HUES64 (cell line): Measurements from ENCODE around the gene ATP11A.

ENCODE experiments used
- H3K27ac ChIP-seq: 2 replicates; pipeline ENCODE4 v1.7.0; 2013; ENCODE audit warnings: low read depth, low read length, inconsistent platforms
- H3K27me3 ChIP-seq: 2 replicates; pipeline ENCODE4 v1.6.1; 2013; ENCODE audit warnings: mild to moderate bottlenecking, low read length; ENCODE audit not compliant: insufficient read depth
- H3K36me3 ChIP-seq: 2 replicates; pipeline ENCODE4 v1.6.1; 2013; ENCODE audit warnings: mild to moderate bottlenecking, low read length; ENCODE audit not compliant: insufficient read depth
- H3K4me1 ChIP-seq: 2 replicates; pipeline ENCODE4 v1.6.1; 2013; ENCODE audit warnings: mild to moderate bottlenecking, low read length, moderate library complexity; ENCODE audit not compliant: insufficient read depth
- H3K4me3 ChIP-seq: 2 replicates; pipeline ENCODE4 v1.5.1; 2013; ENCODE audit warnings: mild to moderate bottlenecking, low read length, moderate library complexity
- H3K9ac ChIP-seq: 2 replicates; pipeline ENCODE4 v1.6.1; 2013; ENCODE audit warnings: mild to moderate bottlenecking, low read depth, low read length
- H3K9me3 ChIP-seq: 2 replicates; pipeline ENCODE4 v1.6.1; 2013; ENCODE audit warnings: low read depth, low read length; ENCODE audit not compliant: insufficient read depth
- WGBS: fragments of 150-250, 120-280 bp; methylation state at CpG from one replicate; pipeline ENCODE4 v1.1.7; 2013; ENCODE audit warnings: missing lambda C conversion rate; 5-methylcytosine and 5-hydroxymethylcytosine counted together

ATP11A gene

GRCh38 chr13:112714376-112715174, 24.7 kb downstream of the ATP11A start:
- 86% methylated on average over 23 of the region's 23 CpGs for WGBS
- Histone ChIP-seq H3K27me3 (no peaks in the 10 kb centered on the region), H3K27ac (0 out of 2 replicates have a peak overlapping the region, but pooled peaks have one; percentile 12), H3K36me3 (no peaks in the 10 kb centered on the region), H3K4me1 (peaks cover 47% of the 10 kb centered on the region), H3K9ac (no peak overlapping the region), H3K4me3 (no peak overlapping the region), H3K9me3 (no peaks in the 10 kb centered on the region)

GRCh38 chr13:112715210-112715609, 25.4 kb downstream of the ATP11A start:
- H3K4me1 ChIP-seq, result peaks cover 42% of the 10 kb centered on the region
- no peaks in the 10 kb centered on the region for H3K36me3 ChIP-seq
- 91% methylated on average over 5 of the region's 5 CpGs for WGBS
- H3K27me3 ChIP-seq, result no peaks in the 10 kb centered on the region
- H3K9me3 ChIP-seq, result no peaks in the 10 kb centered on the region
- H3K27ac ChIP-seq, result no peak overlapping the region
- H3K4me3 ChIP-seq, result no peak overlapping the region
- no peak overlapping the region for H3K9ac ChIP-seq

GRCh38 chr13:112715715-112716460, 26.1 kb downstream of the ATP11A start:
- Histone ChIP-seq H3K9me3 (no peaks in the 10 kb centered on the region), H3K36me3 (no peaks in the 10 kb centered on the region), H3K27ac (0 out of 2 replicates have a peak overlapping the region, but pooled peaks have one; percentile 13), H3K4me3 (no peak overlapping the region), H3K4me1 (peaks cover 39% of the 10 kb centered on the region), H3K9ac (no peak overlapping the region), H3K27me3 (no peaks in the 10 kb centered on the region)
- 79% methylated on average over 12 of the region's 13 CpGs for WGBS

GRCh38 chr13:112716461-112716820, 26.6 kb downstream of the ATP11A start:
- peaks cover 34% of the 10 kb centered on the region for H3K4me1 ChIP-seq
- no peak overlapping the region for H3K4me3 ChIP-seq
- no peaks in the 10 kb centered on the region for H3K27me3 ChIP-seq
- no peak overlapping the region for H3K27ac ChIP-seq
- 96% methylated on average over 13 of the region's 13 CpGs for WGBS
- no peak overlapping the region for H3K9ac ChIP-seq
- no peaks in the 10 kb centered on the region for H3K9me3 ChIP-seq
- H3K36me3 ChIP-seq, result no peaks in the 10 kb centered on the region

GRCh38 chr13:112716841-112717520, 27.1 kb downstream of the ATP11A start:
- 93% methylated on average over 12 of the region's 14 CpGs for WGBS
- Histone ChIP-seq H3K27ac (no peak overlapping the region), H3K4me1 (peaks cover 30% of the 10 kb centered on the region), H3K9me3 (no peaks in the 10 kb centered on the region), H3K9ac (no peak overlapping the region), H3K4me3 (no peak overlapping the region), H3K27me3 (no peaks in the 10 kb centered on the region), H3K36me3 (no peaks in the 10 kb centered on the region)

- Histone ChIP-seq H3K9ac (no peak overlapping the region), H3K36me3 (no peaks in the 10 kb centered on the region), H3K27ac (no peak overlapping the region), H3K27me3 (no peaks in the 10 kb centered on the region), H3K4me3 (no peak overlapping the region), H3K4me1 (peaks cover 21% of the 10 kb centered on the region), H3K9me3 (no peaks in the 10 kb centered on the region)
- 94% methylated on average over 9 of the region's 9 CpGs for WGBS
Measured at GRCh38 chr13:112718318-112718717, 28.5 kb downstream of the ATP11A start.

GRCh38 chr13:112719016-112719415, 29.2 kb downstream of the ATP11A start:
- no peak overlapping the region for H3K9ac ChIP-seq
- 87% methylated on average over 10 of the region's 11 CpGs for WGBS
- H3K27ac ChIP-seq, result no peak overlapping the region
- H3K4me1 ChIP-seq, result peaks cover 21% of the 10 kb centered on the region
- H3K9me3 ChIP-seq, result no peaks in the 10 kb centered on the region
- H3K4me3 ChIP-seq, result no peak overlapping the region
- H3K36me3 ChIP-seq, result no peaks in the 10 kb centered on the region
- no peaks in the 10 kb centered on the region for H3K27me3 ChIP-seq

GRCh38 chr13:112719556-112719955, 29.7 kb downstream of the ATP11A start:
- no peaks in the 10 kb centered on the region for H3K36me3 ChIP-seq
- H3K4me3 ChIP-seq, result no peak overlapping the region
- 90% methylated on average over 2 of the region's 2 CpGs for whole genome bisulfite sequencing
- peaks cover 16% of the 10 kb centered on the region for H3K4me1 ChIP-seq
- no peaks in the 10 kb centered on the region for H3K9me3 ChIP-seq
- no peak overlapping the region for H3K27ac ChIP-seq
- no peak overlapping the region for H3K9ac ChIP-seq
- H3K27me3 ChIP-seq, result no peaks in the 10 kb centered on the region

GRCh38 chr13:112720251-112720650, 30.4 kb downstream of the ATP11A start:
- H3K27ac ChIP-seq, result no peak overlapping the region
- H3K9me3 ChIP-seq, result no peaks in the 10 kb centered on the region
- no peak overlapping the region for H3K9ac ChIP-seq
- H3K36me3 ChIP-seq, result no peaks in the 10 kb centered on the region
- H3K4me3 ChIP-seq, result no peak overlapping the region
- no peaks in the 10 kb centered on the region for H3K27me3 ChIP-seq
- peaks cover 12% of the 10 kb centered on the region for H3K4me1 ChIP-seq
- WGBS, result 94% methylated on average over 17 of the region's 17 CpGs

- H3K27ac ChIP-seq, result no peak overlapping the region
- WGBS, result 93% methylated on average over 10 of the region's 10 CpGs
Measured at GRCh38 chr13:112720814-112721197, 31.0 kb downstream of the ATP11A start.

More at GRCh38 chr13:112720814-112721197, 31.0 kb downstream of the ATP11A start:
- Histone ChIP-seq H3K4me3 (no peak overlapping the region), H3K9me3 (no peaks in the 10 kb centered on the region), H3K27me3 (no peaks in the 10 kb centered on the region), H3K36me3 (no peaks in the 10 kb centered on the region), H3K4me1 (peaks cover 14% of the 10 kb centered on the region), H3K9ac (no peak overlapping the region)
